GM13977 (cell line): ENCODE results near the gene TMED4.
"Not testable (repeated sequence)": the region's sequence is repeated elsewhere in the genome, so short reads cannot be mapped to it uniquely, and the experiment has no call there.

ENCODE experiments used
- DNase-seq: peaks from one replicate; pipeline ENCODE4 v3.0.0; 2012; ENCODE audit warnings: low spot score
- CTCF ChIP-seq: IDR thresholded peaks from 2 replicates; pipeline ENCODE4 v1.5.1; 2012; ENCODE audit warnings: mild to moderate bottlenecking, control low read depth; ENCODE audit not compliant: insufficient read depth; ENCODE audit errors: extremely low read depth, missing control alignments
- in situ Hi-C: fragments of 300-500 bp; cut with MboI; formaldehyde crosslinking; loops from one replicate; pipeline ENCODE4 v1.12.0; 2022; ENCODE audit warnings: low sequenced_read_pairs, low pct_unique_long_range_greater_than_20kb, mixed read lengths, inconsistent platforms; ENCODE audit not compliant: unreplicated experiment

The TMED4 gene

GRCh38 chr7:44565795-44566559 lies 16.1 kb downstream of the TMED4 start:
- DNase-seq = no peak
- TF ChIP-seq CTCF = no peak
- in situ Hi-C loops = no loop called here

- in situ Hi-C loops = no loop called here
- peak; percentile 68 for DNase-seq
- peak; percentile 94 for TF ChIP-seq CTCF
Observed at GRCh38 chr7:44565097-44565794, 16.8 kb downstream of the TMED4 start.

GRCh38 chr7:44564606-44565005 lies 17.4 kb downstream of the TMED4 start:
- no peak for DNase-seq
- no peak for TF ChIP-seq CTCF
- in situ Hi-C loops = no loop called here

GRCh38 chr7:44563171-44563679 lies 18.8 kb downstream of the TMED4 start:
- no peak for DNase-seq
- in situ Hi-C loops = no loop called here
- no peak for TF ChIP-seq CTCF

GRCh38 chr7:44562622-44562962 lies 19.4 kb downstream of the TMED4 start:
- DNase-seq, in situ Hi-C loops: not testable (repeated sequence)

- DNase-seq = no peak
- TF ChIP-seq CTCF = no peak
- in situ Hi-C loops = no loop called here
Observed at GRCh38 chr7:44561962-44562621, 19.9 kb downstream of the TMED4 start.

- in situ Hi-C loops = no loop called here
Observed at GRCh38 chr7:44561481-44561880, 20.6 kb downstream of the TMED4 start.

More at GRCh38 chr7:44561481-44561880, 20.6 kb downstream of the TMED4 start:
- no peak for TF ChIP-seq CTCF
- no peak for DNase-seq
